Activated T-cell treated with anti-CD3 and anti-CD28 coated beads, Interleukin-2, amount 50 U/mL, for 4 hours (primary cell): ENCODE measurements around the gene POLR3H. TPM values are rescaled to one million over a fixed set of nuclear protein-coding genes. Genes with fewer than 3 reads are reported as not detected.
"Not testable (repeated sequence)": the region's sequence is repeated elsewhere in the genome, so short reads cannot be mapped to it uniquely, and the experiment has no call there.

Experiments
- ATAC-seq, 2 donors: fragments of 200-7000 bp; cut with Tn5 transposase; one replicate each; pipeline ENCODE4 v1.10.0; 2021
- DNase-seq: peaks from one replicate; pipeline ENCODE4 v3.0.0-alpha.2; 2020
- H3K27me3 Mint-ChIP-seq: one replicate; pipeline ENCODE4 v1.8.0; 2021; ENCODE audit warnings: low read depth, mixed read lengths
- H3K36me3 Mint-ChIP-seq: one replicate; pipeline ENCODE4 v1.8.0; 2022; ENCODE audit warnings: mixed read lengths; ENCODE audit not compliant: insufficient read depth
- H3K4me1 Mint-ChIP-seq: one replicate; pipeline ENCODE4 v1.8.0; 2021; ENCODE audit warnings: low read depth, mixed read lengths
- H3K4me3 Mint-ChIP-seq: one replicate; pipeline ENCODE4 v1.8.0; 2021; ENCODE audit warnings: mild to moderate bottlenecking, moderate library complexity, mixed read lengths
- H3K9me3 Mint-ChIP-seq: one replicate; pipeline ENCODE4 v1.8.0; 2021; ENCODE audit warnings: mixed read lengths
- total RNA-seq, 3 donors: library from RNA; stranded (reverse); gene quantifications; one replicate each; pipeline ENCODE4 v1.2.1, GENCODE V29; 2021

POLR3H gene
- 100 to 1,000 TPM; 108 to 140 (median 109) TPM for total RNA-seq

DNA sequence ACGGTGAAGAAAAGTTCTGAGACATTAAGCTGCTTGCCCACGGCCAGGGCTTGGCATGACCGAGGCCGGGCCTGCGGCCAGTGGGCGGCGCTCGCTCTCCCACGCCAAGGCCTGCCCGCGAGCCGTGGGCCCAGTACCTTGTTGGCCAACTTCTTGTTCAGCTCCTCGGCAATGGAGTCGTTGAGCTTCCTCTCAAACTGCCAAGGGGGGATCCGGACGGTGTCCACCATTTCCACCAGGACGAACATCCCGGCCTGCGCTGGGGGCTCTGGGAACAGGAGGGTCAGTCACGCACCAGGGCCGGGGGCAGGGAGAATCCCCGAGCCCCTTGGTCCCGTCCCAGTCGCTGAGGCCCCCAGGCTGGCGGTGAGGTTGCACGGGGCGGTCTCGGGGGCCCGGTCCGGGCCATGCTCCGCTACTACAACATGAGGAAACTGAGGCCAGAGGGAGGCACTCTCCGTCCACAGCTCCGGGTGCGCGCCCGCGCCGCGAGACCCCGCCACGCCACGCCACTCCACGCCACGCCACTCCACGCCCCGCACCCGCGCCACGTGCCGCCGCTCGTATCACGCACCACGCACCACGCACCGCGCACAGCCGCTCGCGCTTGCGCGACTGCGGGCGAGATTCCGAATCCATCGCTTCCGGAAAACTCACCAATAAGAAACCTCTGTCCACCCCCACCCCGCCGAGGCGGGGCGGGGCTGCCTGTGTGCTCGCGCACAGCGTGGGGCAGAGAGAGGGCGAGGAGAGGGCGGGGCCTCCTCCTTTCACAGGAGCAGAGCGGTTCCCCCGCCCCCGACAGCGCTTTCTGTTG is at the start of gene POLR3H:
Gene POLR3H (minus strand): TSS at position 617 of the 817 bp plus-strand sequence. CDS start 369 bp downstream, at position 248.
- ATAC-seq: peak; percentile 98
- Mint-ChIP-seq H3K4me1 (peaks cover 28% of the 10 kb centered on the region), H3K4me3 (peak within 1 kb of the TSS; percentile 95), H3K27me3 (no peaks in the 10 kb centered on the region), H3K9me3 (no peaks in the 10 kb centered on the region), H3K36me3 (peaks cover 14% of the 10 kb centered on the region)
- DNase-seq: peak; percentile 96

- ATAC-seq, H3K27me3 Mint-ChIP-seq, H3K9me3 Mint-ChIP-seq, H3K36me3 Mint-ChIP-seq, DNase-seq, H3K4me3 Mint-ChIP-seq: not testable (repeated sequence)
- H3K4me1 Mint-ChIP-seq: peaks cover 11% of the 10 kb centered on the region
These were observed 49.2 kb upstream of the POLR3H start for GRCh38 chr22:41593336-41593960.

GRCh38 chr22:41589391-41590241 is 45.3 kb upstream of the POLR3H start, which contains the start of gene PMM1:
Gene PMM1 (minus strand): TSS chr22:41589840. CDS start chr22:41589805, 35 bp downstream.
- Mint-ChIP-seq H3K36me3 (no peaks in the 10 kb centered on the region), H3K27me3 (no peaks in the 10 kb centered on the region), H3K9me3 (no peaks in the 10 kb centered on the region), H3K4me1 (peaks cover 22% of the 10 kb centered on the region), H3K4me3 (peak within 1 kb of the TSS; percentile 91)
- DNase-seq: peak; percentile 100
- peak; percentile 98 for ATAC-seq

DNA sequence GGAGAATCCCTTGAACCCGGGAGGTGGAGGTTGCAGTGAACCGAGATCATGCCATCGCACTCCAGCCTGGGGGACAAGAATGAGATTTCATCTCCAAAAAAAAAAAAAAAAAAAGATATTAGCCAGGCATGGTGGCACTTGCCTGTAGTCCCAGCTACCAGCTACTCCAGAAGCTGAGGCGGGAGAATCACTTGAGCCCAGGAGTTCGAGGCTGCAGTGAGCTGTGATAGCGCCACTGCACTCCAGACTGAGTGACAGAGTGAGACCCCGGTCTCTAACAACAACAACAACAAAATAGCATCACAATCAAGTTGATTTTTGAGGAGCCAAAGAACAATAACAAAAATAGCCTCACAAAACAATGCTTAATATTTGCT is 43.1 kb upstream of the POLR3H start:
- Mint-ChIP-seq H3K9me3 (no peaks in the 10 kb centered on the region), H3K4me1 (peaks cover 22% of the 10 kb centered on the region), H3K27me3 (no peaks in the 10 kb centered on the region), H3K36me3 (peaks cover 15% of the 10 kb centered on the region), H3K4me3 (no peak overlapping the region)
- DNase-seq (no peak), ATAC-seq (no peak)

DNA sequence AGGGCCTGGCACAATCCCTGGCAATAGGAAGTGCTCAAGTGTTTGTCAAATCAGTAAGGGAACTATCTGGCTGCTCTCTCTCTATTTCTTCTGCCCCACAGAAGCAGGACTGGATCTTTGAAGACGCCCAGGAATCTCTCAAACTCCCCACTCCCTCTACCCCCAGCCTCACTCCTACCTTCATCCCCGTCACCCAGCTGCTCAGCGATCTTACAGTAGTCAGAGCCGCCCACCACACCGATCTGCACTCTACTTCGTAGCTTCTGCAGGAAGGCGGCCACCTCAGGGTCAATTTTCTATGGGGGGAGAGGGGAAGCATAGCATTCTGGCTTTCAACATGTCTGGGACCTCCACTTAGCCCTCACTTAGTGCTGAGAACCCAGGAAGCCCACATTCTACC is 41.6 kb upstream of the POLR3H start:
- ATAC-seq (no peak), DNase-seq (no peak)
- H3K36me3 Mint-ChIP-seq: peaks cover 16% of the 10 kb centered on the region
- no peaks in the 10 kb centered on the region for H3K27me3 Mint-ChIP-seq
- no peak overlapping the region for H3K4me3 Mint-ChIP-seq
- no peaks in the 10 kb centered on the region for H3K9me3 Mint-ChIP-seq
- peaks cover 21% of the 10 kb centered on the region for H3K4me1 Mint-ChIP-seq

- Mint-ChIP-seq H3K36me3 (peaks cover 16% of the 10 kb centered on the region), H3K4me1 (peaks cover 21% of the 10 kb centered on the region), H3K4me3 (no peak overlapping the region), H3K9me3 (no peaks in the 10 kb centered on the region), H3K27me3 (no peaks in the 10 kb centered on the region)
- no peak for DNase-seq
- ATAC-seq: no peak
These were observed 40.6 kb upstream of the POLR3H start for GRCh38 chr22:41584881-41585280.

DNA sequence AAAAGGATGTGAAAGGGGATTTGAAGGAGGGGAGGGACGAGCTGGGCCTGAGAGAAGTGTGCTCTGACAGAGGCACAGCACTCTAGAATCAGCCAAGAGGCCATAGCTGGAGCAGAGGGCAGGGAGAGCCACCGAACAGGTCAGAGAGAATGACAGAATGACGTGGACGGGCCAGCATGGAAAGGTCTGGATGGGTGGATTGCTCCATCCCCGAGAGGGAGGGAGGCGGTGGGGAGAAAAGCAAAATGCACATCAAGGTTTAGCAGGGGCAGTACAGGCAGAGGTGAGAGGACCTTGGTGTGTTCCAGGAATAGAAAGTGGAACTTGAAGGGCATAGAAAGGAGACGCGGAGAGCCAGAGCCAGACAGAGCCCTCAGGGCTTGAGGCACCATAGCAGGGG is 38.4 kb upstream of the POLR3H start:
- no peak for ATAC-seq
- Mint-ChIP-seq H3K9me3 (no peaks in the 10 kb centered on the region), H3K4me3 (no peak overlapping the region), H3K27me3 (no peaks in the 10 kb centered on the region), H3K4me1 (peaks cover 5% of the 10 kb centered on the region), H3K36me3 (peaks cover 19% of the 10 kb centered on the region)
- no peak for DNase-seq

DNA sequence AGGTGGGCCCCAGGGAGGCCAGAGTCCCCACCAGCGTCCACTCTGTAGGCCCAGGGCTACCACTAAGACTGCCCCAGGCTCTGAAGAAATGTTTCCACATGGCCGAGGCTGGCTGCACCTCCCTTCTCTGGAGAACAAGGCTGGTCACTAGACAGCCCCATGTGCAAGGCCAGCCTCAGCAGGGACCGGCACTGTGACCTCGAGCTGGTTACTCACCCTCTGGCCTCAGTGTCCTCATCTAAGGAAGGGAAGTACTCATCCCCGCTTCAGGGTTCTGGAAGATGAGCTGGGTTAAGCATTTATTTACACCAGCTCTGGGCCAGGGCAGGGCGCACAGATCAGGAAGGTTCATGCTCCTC is 35.7 kb upstream of the POLR3H start:
- H3K27me3 Mint-ChIP-seq: no peaks in the 10 kb centered on the region
- no peak for ATAC-seq
- no peaks in the 10 kb centered on the region for H3K9me3 Mint-ChIP-seq
- no peak for DNase-seq
- no peaks in the 10 kb centered on the region for H3K4me1 Mint-ChIP-seq
- no peak overlapping the region for H3K4me3 Mint-ChIP-seq
- peaks cover 26% of the 10 kb centered on the region for H3K36me3 Mint-ChIP-seq

GRCh38 chr22:41579297-41579996 is 35.2 kb upstream of the POLR3H start:
- Mint-ChIP-seq H3K27me3 (no peaks in the 10 kb centered on the region), H3K4me1 (no peaks in the 10 kb centered on the region), H3K36me3 (peaks cover 26% of the 10 kb centered on the region), H3K4me3 (no peak overlapping the region), H3K9me3 (no peaks in the 10 kb centered on the region)
- DNase-seq (no peak), ATAC-seq (no peak)

DNA sequence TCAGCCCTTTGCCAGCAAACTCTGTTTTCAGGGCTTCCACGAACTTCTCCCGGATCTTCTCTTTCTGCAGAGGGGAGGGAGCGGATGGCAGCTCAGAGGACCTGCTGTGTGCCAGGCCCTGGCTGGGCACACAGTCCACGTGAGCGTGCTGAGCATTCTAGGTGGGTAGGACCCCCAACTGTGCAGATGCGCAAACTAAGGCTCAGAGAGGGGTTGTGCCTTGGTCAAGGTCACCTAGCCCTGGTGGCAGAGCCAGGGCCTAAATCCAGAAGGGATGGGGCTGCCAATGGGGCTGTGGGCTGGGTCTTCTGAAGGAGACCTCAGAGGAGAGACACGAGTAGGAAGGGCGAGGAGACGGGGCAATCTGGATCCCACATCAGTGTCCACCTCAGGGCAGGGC is 34.5 kb upstream of the POLR3H start:
- Mint-ChIP-seq H3K9me3 (no peaks in the 10 kb centered on the region), H3K27me3 (no peaks in the 10 kb centered on the region), H3K4me1 (no peaks in the 10 kb centered on the region), H3K36me3 (peaks cover 24% of the 10 kb centered on the region), H3K4me3 (no peak overlapping the region)
- ATAC-seq (no peak), DNase-seq (no peak)

GRCh38 chr22:41578114-41578513 is 33.8 kb upstream of the POLR3H start:
- no peak for ATAC-seq
- Mint-ChIP-seq H3K4me3 (no peak overlapping the region), H3K27me3 (no peaks in the 10 kb centered on the region), H3K4me1 (no peaks in the 10 kb centered on the region), H3K9me3 (no peaks in the 10 kb centered on the region), H3K36me3 (peaks cover 18% of the 10 kb centered on the region)
- DNase-seq: no peak

DNA sequence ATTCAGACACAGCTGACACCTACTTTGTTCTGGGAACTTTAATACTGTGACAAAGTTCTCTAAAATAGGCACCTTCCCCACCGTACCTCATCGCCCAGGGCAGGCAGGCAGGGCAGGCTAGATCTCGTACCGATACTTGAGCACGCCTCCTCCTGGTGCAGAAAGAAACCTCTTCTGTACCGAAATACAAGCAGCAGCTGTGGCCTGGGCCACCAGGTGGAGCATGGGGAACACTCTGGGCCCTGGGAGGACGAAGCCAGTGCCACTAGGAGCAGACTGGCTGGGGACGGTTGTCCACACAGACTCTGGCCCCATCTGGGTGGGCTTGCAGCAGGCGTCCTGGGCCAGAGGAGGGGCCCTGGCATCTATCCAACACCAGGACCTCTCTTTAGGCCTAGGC is 32.6 kb upstream of the POLR3H start:
- no peak overlapping the region for H3K4me3 Mint-ChIP-seq
- peaks cover 11% of the 10 kb centered on the region for H3K36me3 Mint-ChIP-seq
- no peaks in the 10 kb centered on the region for H3K4me1 Mint-ChIP-seq
- peak in 1 of 2 donors; percentile 53 for ATAC-seq
- H3K9me3 Mint-ChIP-seq: no peaks in the 10 kb centered on the region
- no peak for DNase-seq
- H3K27me3 Mint-ChIP-seq: no peaks in the 10 kb centered on the region

- ATAC-seq (no peak), DNase-seq (no peak)
- Mint-ChIP-seq H3K4me1 (no peaks in the 10 kb centered on the region), H3K27me3 (no peaks in the 10 kb centered on the region), H3K36me3 (peaks cover 11% of the 10 kb centered on the region), H3K4me3 (no peak overlapping the region), H3K9me3 (no peaks in the 10 kb centered on the region)
These were observed 31.3 kb upstream of the POLR3H start for GRCh38 chr22:41575533-41575932.

DNA sequence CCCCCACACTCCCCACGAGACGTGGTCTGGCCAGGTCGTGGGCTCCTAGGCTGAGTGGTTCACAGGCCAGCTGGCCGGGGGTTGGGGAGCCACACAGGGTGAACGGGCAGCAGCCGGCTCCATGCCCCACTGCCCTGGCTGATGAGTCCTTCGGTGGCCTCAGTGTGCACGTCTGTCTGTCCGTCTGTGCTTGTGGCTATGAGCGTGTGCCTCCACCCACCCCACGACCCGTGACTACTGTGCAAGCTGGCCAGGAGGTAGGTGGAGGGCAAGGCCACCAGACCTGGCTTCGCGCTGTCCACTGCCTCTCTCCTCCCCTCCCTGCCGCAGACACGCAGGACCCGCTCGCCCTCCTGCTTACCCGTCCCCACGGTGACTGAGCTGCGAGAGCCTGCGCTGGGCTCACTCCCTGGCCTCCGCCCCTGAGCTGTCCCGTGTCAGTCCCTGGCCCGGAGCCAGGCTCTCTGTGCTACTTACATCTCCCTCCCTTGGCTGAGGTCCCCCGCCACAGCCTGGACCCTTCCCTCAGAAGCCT is 30.6 kb upstream of the POLR3H start:
- H3K36me3 Mint-ChIP-seq: peaks cover 11% of the 10 kb centered on the region
- no peaks in the 10 kb centered on the region for H3K27me3 Mint-ChIP-seq
- DNase-seq: no peak
- no peak for ATAC-seq
- H3K9me3 Mint-ChIP-seq: no peaks in the 10 kb centered on the region
- H3K4me1 Mint-ChIP-seq: no peaks in the 10 kb centered on the region
- no peak overlapping the region for H3K4me3 Mint-ChIP-seq
